Ishikawa (cell line): ENCODE data around the gene ZSWIM9.

Experiments
- CEBPB ChIP-seq: IDR thresholded peaks from 2 replicates; pipeline ENCODE4 v1.6.1; 2012
- CREB1 ChIP-seq: IDR thresholded peaks from 2 replicates; pipeline ENCODE4 v1.6.1; 2012; ENCODE audit warnings: low read depth
- EGR1 ChIP-seq: IDR thresholded peaks from 2 replicates; pipeline ENCODE4 v1.6.1; 2012
- EP300 ChIP-seq: IDR thresholded peaks from 2 replicates; pipeline ENCODE4 v1.6.1; 2012; ENCODE audit warnings: borderline replicate concordance
- FOXM1 ChIP-seq: IDR thresholded peaks from 2 replicates; pipeline ENCODE4 v1.6.1; 2012; ENCODE audit warnings: low read depth, borderline replicate concordance
- MAX ChIP-seq: IDR thresholded peaks from 2 replicates; pipeline ENCODE4 v1.6.1; 2012
- NFIC ChIP-seq: IDR thresholded peaks from 2 replicates; pipeline ENCODE4 v1.6.1; 2012
- RAD21 ChIP-seq: IDR thresholded peaks from 2 replicates; pipeline ENCODE4 v1.6.1; 2012; ENCODE audit warnings: low read depth
- TAF1 ChIP-seq: IDR thresholded peaks from 2 replicates; pipeline ENCODE4 v1.6.1; 2012; ENCODE audit warnings: low read depth, mild to moderate bottlenecking
- TCF12 ChIP-seq: IDR thresholded peaks from 2 replicates; pipeline ENCODE4 v1.6.1; 2012; ENCODE audit warnings: low read depth
- TEAD4 ChIP-seq: IDR thresholded peaks from 2 replicates; pipeline ENCODE4 v1.6.1; 2012
- USF1 ChIP-seq: IDR thresholded peaks from 2 replicates; pipeline ENCODE4 v1.6.1; 2012
- YY1 ChIP-seq: IDR thresholded peaks from 2 replicates; pipeline ENCODE4 v1.6.1; 2012; ENCODE audit warnings: low read depth
- ZBTB7A ChIP-seq: IDR thresholded peaks from 2 replicates; pipeline ENCODE4 v1.6.1; 2012; ENCODE audit warnings: low read depth
- TF ChIP-seq, protein P1 (sequence below): IDR thresholded peaks from 2 replicates; pipeline ENCODE4 v1.6.1; 2012; ENCODE audit warnings: low read depth, mild to moderate bottlenecking

The ZSWIM9 gene

GRCh38 chr19:48186541-48186991 is 16.1 kb downstream of the ZSWIM9 start:
- no peak for TF ChIP-seq YY1
- no peak for TF ChIP-seq EGR1
- TF ChIP-seq MAX: no peak
- no peak for TF ChIP-seq RAD21
- TF ChIP-seq, protein P1, sequence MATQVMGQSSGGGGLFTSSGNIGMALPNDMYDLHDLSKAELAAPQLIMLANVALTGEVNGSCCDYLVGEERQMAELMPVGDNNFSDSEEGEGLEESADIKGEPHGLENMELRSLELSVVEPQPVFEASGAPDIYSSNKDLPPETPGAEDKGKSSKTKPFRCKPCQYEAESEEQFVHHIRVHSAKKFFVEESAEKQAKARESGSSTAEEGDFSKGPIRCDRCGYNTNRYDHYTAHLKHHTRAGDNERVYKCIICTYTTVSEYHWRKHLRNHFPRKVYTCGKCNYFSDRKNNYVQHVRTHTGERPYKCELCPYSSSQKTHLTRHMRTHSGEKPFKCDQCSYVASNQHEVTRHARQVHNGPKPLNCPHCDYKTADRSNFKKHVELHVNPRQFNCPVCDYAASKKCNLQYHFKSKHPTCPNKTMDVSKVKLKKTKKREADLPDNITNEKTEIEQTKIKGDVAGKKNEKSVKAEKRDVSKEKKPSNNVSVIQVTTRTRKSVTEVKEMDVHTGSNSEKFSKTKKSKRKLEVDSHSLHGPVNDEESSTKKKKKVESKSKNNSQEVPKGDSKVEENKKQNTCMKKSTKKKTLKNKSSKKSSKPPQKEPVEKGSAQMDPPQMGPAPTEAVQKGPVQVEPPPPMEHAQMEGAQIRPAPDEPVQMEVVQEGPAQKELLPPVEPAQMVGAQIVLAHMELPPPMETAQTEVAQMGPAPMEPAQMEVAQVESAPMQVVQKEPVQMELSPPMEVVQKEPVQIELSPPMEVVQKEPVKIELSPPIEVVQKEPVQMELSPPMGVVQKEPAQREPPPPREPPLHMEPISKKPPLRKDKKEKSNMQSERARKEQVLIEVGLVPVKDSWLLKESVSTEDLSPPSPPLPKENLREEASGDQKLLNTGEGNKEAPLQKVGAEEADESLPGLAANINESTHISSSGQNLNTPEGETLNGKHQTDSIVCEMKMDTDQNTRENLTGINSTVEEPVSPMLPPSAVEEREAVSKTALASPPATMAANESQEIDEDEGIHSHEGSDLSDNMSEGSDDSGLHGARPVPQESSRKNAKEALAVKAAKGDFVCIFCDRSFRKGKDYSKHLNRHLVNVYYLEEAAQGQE: no peak
- TF ChIP-seq TEAD4: no peak
- no peak for TF ChIP-seq TCF12
- TF ChIP-seq USF1: no peak
- no peak for TF ChIP-seq NFIC
- TF ChIP-seq EP300: no peak
- TF ChIP-seq CREB1: no peak
- no peak for TF ChIP-seq ZBTB7A
- TF ChIP-seq TAF1: no peak
- no peak for TF ChIP-seq FOXM1
- no peak for TF ChIP-seq CEBPB

DNA sequence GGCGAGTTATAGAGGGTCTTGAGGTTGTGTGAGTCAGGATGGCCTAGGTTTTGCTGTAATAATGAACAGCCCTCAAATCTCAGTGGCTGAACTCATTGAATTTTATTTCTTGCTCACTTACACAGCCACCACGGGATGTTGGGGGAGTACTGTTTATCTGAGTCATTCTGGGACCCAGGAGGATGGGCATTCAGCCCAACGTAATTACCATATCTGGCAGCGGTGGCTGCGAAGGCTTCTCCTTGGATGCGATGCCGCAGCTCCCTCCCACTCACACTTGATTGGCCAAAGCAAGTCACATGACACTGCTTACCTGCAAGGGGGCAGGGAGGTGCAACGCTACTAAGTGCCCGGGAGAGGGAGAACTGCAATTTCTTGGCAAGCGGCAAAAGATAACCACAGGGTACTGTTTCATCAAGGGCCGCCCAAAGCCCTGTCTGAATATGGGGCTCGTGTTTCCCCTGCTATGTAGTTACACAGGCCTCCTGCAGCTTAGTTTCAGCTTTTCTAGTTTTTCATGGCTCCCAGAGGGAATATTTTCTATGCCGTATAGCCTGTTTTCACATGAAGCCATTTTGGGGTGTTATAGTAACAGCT is 19.9 kb downstream of the ZSWIM9 start:
- TF ChIP-seq, protein P1: no peak
- TF ChIP-seq NFIC (peak; percentile 76), EGR1 (no peak), FOXM1 (no peak), MAX (peak; percentile 58), YY1 (no peak), TCF12 (0 out of 2 replicates have a peak, but pooled peaks have one; percentile 24), USF1 (peak; percentile 97), ZBTB7A (no peak), TAF1 (no peak), TEAD4 (no peak), CREB1 (no peak), RAD21 (peak; percentile 36), EP300 (no peak), CEBPB (no peak)

DNA sequence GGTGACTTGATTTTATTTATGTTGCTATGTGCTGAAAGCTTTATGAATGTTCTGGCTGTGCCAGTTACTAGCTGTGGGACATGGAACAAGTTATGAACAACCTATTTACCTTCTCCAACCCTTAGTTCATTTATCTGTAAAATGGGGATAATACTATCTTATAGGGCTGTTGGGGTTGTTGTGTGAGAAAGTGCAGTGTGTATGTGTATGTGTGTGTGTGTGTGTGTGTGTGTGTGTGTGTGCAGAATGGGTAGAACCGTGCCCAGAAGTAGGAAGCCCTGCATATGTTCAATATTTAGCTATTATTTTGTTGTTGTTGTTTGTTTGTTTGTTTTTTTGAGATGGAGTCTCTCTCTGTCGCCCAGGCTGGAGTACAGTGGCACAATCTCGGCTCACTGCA is 20.4 kb downstream of the ZSWIM9 start:
- TF ChIP-seq EGR1: no peak
- TF ChIP-seq USF1: no peak
- TF ChIP-seq TCF12: no peak
- TF ChIP-seq TEAD4: no peak
- TF ChIP-seq TAF1: no peak
- no peak for TF ChIP-seq NFIC
- no peak for TF ChIP-seq RAD21
- TF ChIP-seq MAX: no peak
- TF ChIP-seq, protein P1: no peak
- no peak for TF ChIP-seq CREB1
- no peak for TF ChIP-seq CEBPB
- TF ChIP-seq ZBTB7A: no peak
- no peak for TF ChIP-seq EP300
- TF ChIP-seq FOXM1: no peak
- no peak for TF ChIP-seq YY1
